GM19455 (cell line): ENCODE results near the gene UGT1A6.
"Not testable (repeated sequence)": the region's sequence is repeated elsewhere in the genome, so short reads cannot be mapped to it uniquely, and the experiment has no call there.

Experiments
- ATAC-seq: cut with Tn5 transposase; IDR thresholded peaks from one replicate; pipeline ENCODE4 v1.9.1; 2021; ENCODE audit not compliant: unreplicated experiment

Gene UGT1A6

DNA sequence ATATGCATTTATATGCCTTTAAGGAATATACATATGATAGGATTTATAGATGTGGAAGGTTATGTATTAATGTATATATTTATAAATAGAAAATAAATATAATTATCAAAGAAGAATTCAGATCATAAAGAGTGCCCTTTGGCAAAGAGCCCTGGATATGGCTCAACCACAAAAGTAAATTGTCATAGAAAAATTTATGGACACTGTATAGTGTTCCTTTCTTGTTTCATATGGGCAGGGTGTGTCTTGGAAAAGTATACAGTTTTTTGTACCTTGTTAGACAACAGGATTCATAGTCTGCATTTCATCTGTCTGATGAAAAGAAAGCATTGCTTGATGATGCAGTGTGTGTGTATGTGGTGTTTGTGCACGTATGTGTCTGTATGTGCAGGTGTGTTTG lies 8.1 kb upstream of the UGT1A6 start:
- ATAC-seq, result no peak

DNA sequence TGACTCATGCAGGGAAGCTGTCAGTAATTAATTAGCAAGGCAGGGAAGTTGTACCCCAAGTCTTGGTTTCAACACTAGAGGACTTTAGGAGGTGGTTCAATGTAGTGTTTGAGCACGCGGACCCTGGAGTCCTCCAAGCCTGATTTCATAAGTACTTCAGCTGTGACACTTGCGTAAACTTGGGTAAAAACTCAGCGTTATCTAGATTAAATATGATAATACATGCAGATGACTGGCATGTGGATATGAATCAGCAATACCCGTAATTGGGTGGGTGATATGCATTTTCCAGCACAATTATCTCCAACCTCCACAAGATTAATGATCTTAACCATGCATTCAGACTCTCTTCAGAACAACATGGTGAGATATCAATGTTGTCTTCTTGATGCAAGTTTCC lies 5.8 kb upstream of the UGT1A6 start:
- ATAC-seq, result no peak

DNA sequence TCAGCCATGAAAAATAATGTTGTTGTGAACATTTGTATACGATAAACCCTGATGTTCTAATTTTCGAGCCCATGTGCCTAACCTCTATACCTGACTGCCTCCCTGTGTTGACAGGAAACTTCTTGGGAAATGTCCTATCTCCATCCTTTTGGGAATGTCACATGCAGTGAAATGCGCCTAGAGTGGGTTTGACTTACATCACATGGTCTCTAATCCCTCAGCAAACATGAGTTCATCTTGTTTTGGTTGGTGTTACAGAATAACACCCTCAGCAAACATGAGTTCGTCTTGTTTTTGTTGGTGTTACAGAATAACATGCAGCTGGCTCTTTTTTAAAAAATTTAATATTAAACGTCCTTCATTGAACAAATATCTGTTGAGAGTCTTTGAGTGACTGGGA lies 4.3 kb upstream of the UGT1A6 start:
- ATAC-seq, result no peak

DNA sequence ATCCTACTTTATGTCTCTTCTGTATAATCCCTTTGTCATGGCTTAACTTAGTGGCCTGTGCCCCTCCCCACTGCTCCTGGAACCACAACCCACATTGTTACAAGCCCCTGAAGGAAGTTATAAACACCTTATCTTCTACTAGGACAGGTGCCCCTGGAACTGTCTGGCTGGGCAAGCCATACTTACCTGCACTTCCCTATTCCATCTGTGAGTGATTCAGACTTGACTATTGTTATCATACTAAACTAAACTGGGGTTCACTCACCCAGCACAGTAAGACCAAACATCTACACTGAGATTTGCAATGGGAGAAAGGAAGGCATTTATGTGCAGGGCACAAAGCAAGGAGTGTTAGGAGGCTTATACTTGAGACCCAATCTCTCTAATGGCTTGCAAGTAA lies 3.7 kb upstream of the UGT1A6 start:
- no peak for ATAC-seq

DNA sequence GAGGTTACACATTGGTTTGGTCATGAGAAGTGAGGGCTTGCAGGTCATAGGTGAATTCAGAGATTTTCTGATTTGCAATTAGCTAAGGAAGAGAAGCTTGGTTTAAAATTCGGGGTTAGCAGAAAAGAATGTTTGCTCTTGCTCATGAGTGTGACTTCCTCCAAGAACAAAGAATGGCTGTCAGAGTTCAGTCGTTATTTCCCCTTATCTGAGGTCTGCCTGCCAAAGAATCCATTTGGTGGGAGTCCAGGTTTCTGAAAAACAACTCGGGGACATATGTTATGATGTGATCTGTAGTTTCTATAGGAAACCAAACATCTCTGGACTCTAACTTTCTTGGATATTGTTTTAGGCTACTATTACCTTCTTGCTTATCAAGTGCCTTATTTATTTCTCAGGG lies 3.2 kb upstream of the UGT1A6 start:
- no peak for ATAC-seq

DNA sequence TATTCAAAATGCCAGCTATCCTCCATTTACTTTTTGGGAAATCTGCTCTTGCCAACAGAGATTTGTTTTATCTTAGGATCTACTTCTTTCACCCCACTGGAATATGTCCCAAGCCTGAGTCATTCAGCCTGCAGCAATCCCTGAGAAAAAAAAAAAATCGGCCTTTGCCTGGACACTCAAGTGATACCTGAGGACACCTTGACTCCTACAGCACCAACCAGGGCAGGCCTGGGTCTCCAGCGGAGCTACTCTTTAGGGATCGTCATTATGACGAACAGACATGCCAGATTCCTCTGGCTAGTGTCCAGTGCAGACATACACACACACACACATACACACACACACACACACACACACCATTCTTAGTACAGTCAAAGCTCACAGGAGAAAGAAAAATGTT lies 2.2 kb upstream of the UGT1A6 start:
- no peak for ATAC-seq

DNA sequence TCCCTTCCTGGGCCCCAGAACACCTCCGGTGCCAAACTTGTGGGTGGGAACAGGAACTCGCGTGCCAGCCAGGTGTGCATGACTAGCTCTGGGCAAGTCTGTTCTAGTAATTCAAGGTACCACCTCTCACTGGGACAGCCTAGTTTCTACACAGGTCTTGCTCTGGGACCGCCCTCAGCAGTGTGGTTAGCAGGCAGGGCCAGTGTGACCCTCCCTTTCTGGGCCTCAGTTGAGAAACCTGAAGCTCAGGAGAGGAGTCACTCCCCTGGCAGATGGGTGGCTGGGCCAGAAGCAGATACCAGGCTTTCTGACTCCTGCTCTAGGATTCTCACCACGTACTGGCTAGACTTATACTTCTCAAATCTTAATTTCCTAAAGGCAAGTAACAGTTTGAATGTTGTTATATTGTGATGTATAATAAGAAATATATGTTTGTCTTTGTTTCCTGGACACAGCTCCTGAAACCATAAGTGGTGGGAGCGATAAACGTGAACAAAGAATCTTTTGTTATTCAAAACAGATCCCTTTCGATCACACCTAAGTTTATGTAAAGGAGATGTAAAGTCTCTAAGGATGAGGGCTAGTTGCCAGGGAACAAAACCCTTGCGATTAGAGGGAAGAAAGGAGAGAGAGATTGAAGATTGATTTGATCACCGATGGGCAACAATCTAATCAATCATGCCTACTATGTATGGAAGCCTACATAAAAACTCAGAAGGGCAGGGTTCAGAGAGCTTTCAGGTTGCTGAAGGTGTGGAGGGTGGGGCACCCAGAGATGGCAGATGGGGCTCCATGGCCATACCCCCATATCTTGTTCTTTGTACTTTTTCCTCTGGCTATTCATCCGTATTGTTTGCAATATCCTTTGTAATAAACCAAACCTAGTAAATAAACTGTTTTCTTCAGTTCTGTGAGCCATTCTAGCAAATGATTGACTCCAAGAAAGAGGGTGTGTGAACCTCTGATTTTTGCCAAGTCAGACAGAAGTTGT lies 952 bp upstream of the UGT1A6 start:
- ATAC-seq, result no peak

DNA sequence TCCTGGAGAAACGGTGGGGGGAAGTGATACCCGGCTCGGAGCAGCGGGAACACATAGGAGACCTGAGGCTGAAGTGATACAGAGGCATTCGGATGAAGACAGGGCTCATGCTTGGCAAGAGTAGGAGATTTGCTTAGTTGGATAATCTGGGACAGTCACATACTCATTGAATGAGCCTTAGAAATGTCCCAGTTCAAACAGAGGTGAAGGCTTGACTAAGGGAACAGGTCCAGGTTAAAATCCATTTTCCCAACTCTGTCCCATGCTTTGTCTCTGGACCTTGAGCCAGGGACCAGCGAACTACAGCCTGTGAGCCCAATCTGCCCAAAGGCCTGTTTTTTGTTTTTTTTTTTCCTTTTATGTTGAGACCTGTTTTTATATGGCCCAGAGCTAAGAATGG lies 1.3 kb downstream of the UGT1A6 start:
- no peak for ATAC-seq

DNA sequence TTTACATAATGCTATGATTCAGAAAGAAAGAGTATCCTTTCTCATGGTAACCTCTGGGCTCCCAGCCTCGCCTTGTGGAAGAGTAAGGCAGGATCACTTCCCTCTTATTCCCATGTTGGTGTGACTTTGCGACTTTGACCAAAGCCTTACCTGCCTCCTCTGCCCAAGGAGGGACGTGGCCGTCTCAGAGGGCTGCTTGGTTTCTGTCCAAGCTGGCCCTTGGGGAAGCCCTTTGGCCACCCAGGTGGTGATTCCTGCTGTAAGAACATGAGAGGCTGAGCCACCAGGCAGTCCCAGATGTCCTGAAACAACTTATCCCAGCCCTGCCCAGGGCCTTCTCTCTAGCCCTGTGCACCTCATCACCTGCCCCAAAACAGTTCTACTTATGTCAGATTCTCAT lies 6.0 kb downstream of the UGT1A6 start:
- ATAC-seq, result no peak

DNA sequence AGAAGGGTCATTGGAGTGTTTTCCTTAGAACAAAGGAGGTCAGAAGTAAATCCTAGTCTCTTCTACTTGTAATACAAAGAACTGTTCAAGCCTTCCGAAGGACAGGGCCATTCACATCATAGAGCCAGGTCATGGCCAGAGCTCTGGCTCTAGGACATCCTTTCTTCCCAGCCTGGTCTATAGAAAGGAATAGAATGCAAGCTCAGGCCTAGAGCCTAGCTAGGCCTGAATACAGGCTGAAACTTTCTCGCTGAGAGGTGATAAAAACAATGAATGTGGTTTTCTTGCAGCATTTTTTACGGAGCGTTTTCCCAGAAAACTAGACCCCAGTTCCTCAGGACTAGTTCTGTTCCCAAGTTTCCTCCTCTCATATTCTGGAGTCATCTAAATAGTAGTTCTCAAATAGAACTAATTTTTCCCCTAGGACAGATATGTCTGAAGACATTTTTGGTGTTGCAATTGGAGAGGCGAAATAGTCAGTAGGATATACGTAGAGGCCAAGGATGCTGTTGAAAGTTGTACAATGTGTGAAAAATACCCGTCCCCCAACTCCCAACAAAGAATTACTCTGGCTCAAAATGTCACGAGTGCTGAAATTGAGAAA lies 6.8 kb downstream of the UGT1A6 start:
- ATAC-seq, result no peak

DNA sequence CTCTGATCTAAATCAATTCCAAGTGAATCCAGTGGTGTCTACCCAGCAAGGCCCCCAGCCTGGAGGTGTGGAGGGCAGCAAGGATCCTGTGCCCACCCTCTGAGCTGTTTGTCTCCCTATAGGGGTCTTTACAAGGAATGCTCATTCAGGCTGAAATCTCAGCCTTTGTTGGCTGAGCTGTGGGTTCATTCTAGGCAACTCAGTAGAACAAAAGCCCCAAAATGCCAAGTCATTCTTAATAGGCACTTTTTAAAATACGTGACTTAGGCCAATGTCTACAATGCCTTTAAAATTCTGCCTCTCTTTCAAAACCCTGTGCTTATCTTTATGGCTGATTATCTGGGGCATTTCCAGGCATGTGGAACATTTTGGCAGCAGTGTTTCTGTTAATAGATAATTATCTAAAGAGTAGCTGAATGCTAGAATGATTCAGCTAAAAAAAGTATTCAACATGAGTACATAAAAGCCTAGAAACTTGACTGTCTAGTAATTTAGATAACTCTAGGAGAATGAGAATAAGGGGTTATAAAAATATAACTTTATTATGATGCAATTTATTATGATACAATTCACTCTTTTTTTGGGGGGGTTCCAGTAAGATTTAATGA lies 7.4 kb downstream of the UGT1A6 start:
- no peak for ATAC-seq

DNA sequence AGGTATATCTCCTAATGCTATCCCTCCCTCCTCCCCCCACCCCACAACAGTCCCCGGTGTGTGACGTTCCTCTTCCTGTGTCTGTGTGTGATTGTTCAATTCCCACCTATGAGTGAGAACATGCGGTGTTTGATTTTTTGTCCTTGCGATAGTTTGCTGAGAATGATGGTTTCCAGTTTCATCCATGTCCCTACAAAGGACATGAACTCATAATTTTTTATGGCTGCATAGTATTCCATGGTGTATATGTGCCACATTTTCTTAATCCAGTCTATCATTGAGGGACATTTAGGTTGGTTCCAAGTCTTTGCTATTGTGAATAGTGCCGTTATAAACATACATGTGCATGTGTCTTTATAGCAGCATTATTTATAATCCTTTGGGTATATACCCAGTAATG lies 8.2 kb downstream of the UGT1A6 start:
- ATAC-seq, result not testable (repeated sequence)

DNA sequence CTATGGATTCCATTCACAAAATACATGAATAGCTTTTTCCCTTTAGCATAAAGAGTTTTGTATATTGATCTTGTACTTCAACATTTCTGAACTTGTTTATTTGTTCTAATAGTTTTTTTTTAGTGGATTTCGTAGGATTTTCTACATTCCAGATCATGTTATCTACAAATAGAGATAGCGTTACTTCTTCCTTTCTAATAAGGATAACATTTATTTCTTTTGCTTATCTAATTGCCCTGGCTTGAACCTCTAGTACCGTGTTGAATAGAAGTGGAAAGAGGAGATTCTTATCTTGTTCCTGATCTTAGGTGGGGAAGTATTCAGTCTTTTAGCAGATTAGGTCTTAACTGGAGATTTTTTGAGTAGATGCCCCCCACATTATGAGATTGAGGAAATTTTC lies 9.5 kb downstream of the UGT1A6 start:
- no peak for ATAC-seq

DNA sequence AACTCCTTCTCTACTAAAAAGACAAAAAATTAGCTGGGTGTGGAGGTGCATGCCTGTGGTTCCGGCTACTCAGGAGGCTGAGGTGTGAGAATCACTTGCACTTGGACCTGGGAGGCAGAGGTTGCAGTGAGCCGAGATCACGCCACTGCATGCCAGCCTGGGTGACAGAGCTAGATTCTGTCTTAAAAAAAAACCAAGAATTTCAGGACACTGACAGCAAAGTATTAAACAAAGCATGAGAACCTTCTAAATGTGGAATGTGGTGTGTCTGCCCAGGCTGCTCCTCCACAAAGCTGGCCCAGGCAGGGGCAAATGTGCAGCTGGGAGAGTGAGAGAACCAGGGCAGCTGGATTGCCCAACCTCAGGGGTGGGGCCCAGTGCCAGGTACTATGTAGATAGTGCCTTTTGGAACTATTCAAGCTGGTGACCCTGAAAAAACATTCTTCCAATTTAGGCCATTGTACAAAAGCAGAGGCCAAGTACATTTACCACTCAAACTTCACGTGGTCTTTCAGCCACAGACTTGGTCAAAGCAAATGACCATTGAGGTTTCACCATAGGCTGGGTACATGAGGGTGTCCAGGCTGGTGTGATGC lies 13.3 kb downstream of the UGT1A6 start:
- ATAC-seq, result no peak

DNA sequence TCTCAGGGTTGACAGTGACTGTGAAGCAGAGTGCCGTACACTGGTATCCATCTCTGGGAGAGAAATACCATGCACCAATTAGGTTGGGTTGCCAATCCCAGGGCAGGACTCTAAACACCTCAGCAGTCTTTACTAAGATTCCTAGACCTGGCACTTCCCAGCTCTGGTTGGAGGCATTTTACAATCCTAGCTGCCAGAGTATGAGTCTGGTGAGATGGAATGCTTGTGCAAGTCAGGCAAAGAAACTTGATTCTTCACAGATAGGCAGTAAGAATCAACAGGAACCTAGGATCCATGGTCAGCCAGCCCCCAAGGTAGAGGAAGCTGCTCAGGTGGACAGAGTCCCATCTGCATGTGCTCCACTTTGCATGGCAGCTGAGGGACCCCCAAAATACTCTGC lies 14.0 kb downstream of the UGT1A6 start:
- no peak for ATAC-seq

DNA sequence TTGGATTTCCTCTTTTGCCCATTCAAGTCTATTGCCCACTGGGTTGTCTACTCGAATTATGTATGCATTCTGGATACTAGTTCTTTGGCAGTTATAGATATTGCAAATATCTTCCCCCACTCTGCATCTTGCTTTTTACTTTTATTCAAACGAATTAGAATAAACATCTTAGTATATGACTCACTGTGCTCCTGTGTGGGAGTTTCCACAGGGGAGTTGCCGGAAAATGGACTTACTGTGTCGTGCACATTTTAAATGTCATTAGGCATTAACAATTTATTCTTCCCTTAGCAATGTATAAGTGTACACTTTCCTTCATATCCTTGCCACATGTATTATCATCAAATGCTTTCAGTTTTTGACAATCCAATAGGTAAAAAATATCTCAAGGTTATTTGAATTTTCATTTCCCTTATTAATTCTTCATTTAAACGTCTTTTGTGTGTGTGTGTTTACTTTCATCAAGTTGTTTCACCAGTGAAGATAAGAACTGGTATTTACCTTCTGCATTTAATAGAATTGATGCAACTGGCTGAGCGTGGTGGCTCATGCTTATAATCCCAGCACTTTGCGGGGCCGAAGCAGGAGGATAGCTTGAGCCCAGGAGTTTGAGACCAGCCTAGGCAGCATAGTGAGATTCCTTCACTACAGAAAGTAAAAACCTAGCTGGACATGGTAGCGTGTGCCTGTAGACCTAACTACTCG lies 15.4 kb downstream of the UGT1A6 start:
- no peak for ATAC-seq

DNA sequence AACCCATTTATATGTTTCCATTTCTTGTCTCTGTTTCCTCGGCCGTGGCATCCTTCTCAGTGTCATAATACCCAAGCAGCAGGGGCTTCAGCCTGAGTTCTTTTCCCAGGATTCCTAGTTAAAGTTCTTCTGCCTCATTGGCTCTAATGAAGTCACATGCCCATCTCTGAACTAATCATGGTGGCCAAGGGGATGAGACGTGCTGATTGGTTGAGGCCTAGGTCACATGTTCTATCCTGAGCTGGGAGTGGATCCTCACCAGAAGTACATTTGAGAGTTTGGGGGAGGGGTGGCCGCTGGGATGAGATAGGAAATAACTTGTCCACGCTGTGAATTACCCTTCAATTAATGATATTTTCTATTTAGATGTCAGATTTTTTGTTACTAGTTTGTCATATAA lies 16.3 kb downstream of the UGT1A6 start:
- ATAC-seq, result no peak

DNA sequence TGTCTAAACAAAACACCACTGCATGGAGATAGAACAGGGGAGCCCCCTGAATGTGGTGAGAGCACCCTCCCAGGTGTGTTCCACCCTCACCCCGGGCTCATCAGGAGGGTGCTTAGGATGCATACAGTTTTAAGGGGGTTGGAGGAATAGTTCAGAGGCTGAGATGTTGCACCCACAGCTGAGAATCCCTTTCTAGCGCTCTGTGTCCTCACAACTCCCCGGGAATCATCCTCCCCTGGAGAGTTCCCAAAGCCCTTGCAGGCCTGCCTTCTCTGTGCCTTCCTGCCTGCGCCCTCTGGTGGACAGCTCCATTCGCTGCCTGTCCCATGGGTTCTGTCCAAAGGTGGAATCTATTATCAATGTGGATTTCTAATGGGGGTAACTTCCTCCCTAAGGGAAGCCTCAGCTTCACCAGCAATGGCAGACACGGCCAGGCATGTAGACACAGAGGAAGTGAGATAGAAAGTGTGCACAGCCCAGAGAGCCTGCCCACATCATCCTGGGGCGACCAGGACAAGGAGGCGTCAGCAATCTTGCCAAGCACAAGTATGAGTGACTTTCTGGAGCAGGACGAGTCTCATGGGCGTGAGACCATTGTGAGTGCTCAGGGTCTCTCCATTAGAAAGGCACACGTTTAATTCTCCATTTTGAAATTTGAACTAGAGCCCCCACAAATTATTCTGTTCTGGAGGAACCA lies 18.8 kb downstream of the UGT1A6 start:
- no peak for ATAC-seq

DNA sequence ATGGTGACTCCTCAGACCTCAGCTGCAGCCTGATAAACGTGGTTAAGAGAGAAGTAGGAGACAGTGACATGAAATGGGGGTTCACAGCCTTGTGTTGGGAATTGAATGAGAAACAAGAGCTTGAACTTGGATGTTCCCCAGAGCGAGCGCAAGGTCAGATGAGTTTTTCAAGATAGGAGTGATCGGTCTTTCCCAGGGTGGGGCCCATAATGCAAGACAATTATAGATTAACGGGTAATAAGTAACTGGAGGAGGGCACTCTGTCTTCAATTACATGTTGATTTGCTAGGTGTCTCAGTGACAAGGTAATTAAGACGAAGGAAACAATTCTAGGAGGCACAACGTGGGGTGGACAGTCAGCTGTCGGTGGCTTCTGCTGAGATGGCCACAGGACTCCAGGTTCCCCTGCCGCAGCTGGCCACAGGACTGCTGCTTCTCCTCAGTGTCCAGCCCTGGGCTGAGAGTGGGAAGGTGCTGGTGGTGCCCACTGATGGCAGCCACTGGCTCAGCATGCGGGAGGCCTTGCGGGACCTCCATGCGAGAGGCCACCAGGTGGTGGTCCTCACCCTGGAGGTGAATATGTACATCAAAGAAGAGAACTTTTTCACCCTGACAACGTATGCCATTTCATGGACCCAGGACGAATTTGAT lies 20.0 kb downstream of the UGT1A6 start, which contains the start of gene UGT1A5:
Gene UGT1A5, plus strand, starts transcription at position 297 of the 651 bp plus-strand sequence. Its CDS starts 85 bp downstream, at position 382.
- no peak for ATAC-seq

DNA sequence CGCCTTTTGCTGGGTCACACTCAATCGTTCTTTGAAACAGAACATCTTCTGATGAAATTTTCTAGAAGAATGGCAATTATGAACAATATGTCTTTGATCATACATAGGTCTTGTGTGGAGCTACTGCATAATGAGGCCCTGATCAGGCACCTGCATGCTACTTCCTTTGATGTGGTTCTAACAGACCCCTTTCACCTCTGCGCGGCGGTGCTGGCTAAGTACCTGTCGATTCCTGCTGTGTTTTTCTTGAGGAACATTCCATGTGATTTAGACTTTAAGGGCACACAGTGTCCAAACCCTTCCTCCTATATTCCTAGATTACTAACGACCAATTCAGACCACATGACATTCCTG lies 20.5 kb downstream of the UGT1A6 start:
- no peak for ATAC-seq
